Retina (tissue), 1 donor: ENCODE data around the gene KRT1.

Experiments used
- DNase-seq: peaks from one replicate; pipeline ENCODE4 v3.0.0-alpha.2; 2016

The KRT1 gene

GRCh38 chr12:52659395-52659794 lies 20.8 kb downstream of the KRT1 start:
- no peak for DNase-seq

- DNase-seq: no peak
Observed at GRCh38 chr12:52658196-52658595, 22.0 kb downstream of the KRT1 start.

- no peak for DNase-seq
Observed at GRCh38 chr12:52657250-52657902, 22.8 kb downstream of the KRT1 start.

GRCh38 chr12:52656616-52657015 lies 23.6 kb downstream of the KRT1 start:
- DNase-seq: no peak

- no peak for DNase-seq
Observed at GRCh38 chr12:52655720-52656124, 24.5 kb downstream of the KRT1 start.

GRCh38 chr12:52655251-52655650 lies 25.0 kb downstream of the KRT1 start:
- peak; percentile 20 for DNase-seq

- DNase-seq: no peak
Observed at GRCh38 chr12:52651726-52652261, 28.4 kb downstream of the KRT1 start, which contains the start of gene KRT2. KRT2 (minus strand) TSS chr12:52652211; CDS start chr12:52652142, 69 bp downstream.

GRCh38 chr12:52650520-52651081 lies 29.6 kb downstream of the KRT1 start:
- no peak for DNase-seq

- no peak for DNase-seq
Observed at GRCh38 chr12:52649066-52649465, 31.1 kb downstream of the KRT1 start.

- DNase-seq: no peak
Observed at GRCh38 chr12:52648012-52648550, 32.1 kb downstream of the KRT1 start.

GRCh38 chr12:52647601-52648000 lies 32.6 kb downstream of the KRT1 start:
- no peak for DNase-seq

GRCh38 chr12:52646613-52647012 lies 33.6 kb downstream of the KRT1 start:
- DNase-seq: no peak

- DNase-seq: no peak
Observed at GRCh38 chr12:52645982-52646381, 34.2 kb downstream of the KRT1 start.

- no peak for DNase-seq
Observed at GRCh38 chr12:52645120-52645761, 35.0 kb downstream of the KRT1 start.

- no peak for DNase-seq
Observed at GRCh38 chr12:52644078-52644415, 36.2 kb downstream of the KRT1 start.

GRCh38 chr12:52643233-52644077 lies 36.8 kb downstream of the KRT1 start:
- no peak for DNase-seq

- no peak for DNase-seq
Observed at GRCh38 chr12:52641468-52641867, 38.7 kb downstream of the KRT1 start.

GRCh38 chr12:52637299-52637698 lies 42.9 kb downstream of the KRT1 start:
- no peak for DNase-seq

- DNase-seq: no peak
Observed at GRCh38 chr12:52636592-52637258, 43.5 kb downstream of the KRT1 start.

GRCh38 chr12:52636189-52636588 lies 44.0 kb downstream of the KRT1 start:
- DNase-seq: no peak

- DNase-seq: no peak
Observed at GRCh38 chr12:52634266-52635056, 45.7 kb downstream of the KRT1 start.

- DNase-seq: no peak
Observed at GRCh38 chr12:52633383-52633782, 46.8 kb downstream of the KRT1 start.
